DND-41 (cell line): ENCODE results near the gene BOD1L1.

ENCODE experiments used
- EZH2 ChIP-seq: IDR thresholded peaks from 3 replicates; pipeline ENCODE4 v1.6.1; 2012; ENCODE audit warnings: borderline replicate concordance, low read depth, mild to moderate bottlenecking, moderate library complexity, low read length, inconsistent platforms; ENCODE audit not compliant: severe bottlenecking
- TF ChIP-seq, protein P1 (sequence below): IDR thresholded peaks from 2 replicates; pipeline ENCODE4 v1.5.1; 2012; ENCODE audit warnings: borderline replicate concordance, low read length, moderate library complexity, mild to moderate bottlenecking; ENCODE audit not compliant: poor library complexity, severe bottlenecking; ENCODE audit errors: extremely low read depth

DNA sequence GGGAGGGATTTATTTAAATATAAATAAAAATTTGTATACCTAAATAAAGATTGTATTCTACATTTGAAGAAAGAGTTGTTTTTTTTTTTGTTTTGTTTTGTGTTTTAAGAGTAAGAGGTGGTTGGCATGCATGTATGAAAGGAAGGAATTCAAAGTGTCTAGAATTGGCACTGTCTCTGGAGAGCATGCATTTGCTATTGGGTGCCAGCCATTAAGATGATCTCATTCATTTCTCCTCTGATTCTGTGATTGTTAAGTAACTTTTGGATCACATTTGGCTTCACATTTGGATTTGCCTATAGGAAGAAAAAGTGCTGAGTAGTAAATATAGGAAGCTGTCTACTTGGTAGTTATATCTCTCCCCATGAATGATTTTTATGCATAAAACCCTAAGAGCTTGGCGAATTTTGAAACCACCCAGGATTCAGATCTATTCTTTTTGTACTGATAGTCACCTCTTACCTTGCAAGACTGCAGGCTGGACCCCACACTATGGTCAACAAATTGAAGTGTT, 7.8 kb upstream of the BOD1L1 start:
- TF ChIP-seq, protein P1, sequence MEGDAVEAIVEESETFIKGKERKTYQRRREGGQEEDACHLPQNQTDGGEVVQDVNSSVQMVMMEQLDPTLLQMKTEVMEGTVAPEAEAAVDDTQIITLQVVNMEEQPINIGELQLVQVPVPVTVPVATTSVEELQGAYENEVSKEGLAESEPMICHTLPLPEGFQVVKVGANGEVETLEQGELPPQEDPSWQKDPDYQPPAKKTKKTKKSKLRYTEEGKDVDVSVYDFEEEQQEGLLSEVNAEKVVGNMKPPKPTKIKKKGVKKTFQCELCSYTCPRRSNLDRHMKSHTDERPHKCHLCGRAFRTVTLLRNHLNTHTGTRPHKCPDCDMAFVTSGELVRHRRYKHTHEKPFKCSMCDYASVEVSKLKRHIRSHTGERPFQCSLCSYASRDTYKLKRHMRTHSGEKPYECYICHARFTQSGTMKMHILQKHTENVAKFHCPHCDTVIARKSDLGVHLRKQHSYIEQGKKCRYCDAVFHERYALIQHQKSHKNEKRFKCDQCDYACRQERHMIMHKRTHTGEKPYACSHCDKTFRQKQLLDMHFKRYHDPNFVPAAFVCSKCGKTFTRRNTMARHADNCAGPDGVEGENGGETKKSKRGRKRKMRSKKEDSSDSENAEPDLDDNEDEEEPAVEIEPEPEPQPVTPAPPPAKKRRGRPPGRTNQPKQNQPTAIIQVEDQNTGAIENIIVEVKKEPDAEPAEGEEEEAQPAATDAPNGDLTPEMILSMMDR: no peak
- no peak for TF ChIP-seq EZH2
